ENCODE measurements around the gene NKAIN4. TPM values are rescaled to one million over a fixed set of nuclear protein-coding genes. Genes with fewer than 3 reads are reported as not detected.

The NKAIN4 gene
- total RNA-seq, 1 donor from 2014 or later: 10.2 TPM

- Mint-ChIP-seq H3K27me3 (no peaks in the 10 kb centered on the region), H3K27ac (peak overlapping the region; percentile 89), H3K4me3 (peak overlapping the region; percentile 97), H3K9me3 (no peaks in the 10 kb centered on the region), H3K36me3 (no peaks in the 10 kb centered on the region), H3K4me1 (ENCODE audit: unreplicated experiment) (peaks cover 39% of the 10 kb centered on the region)
- DNase-seq (ENCODE audit: extremely low spot score, unreplicated experiment): no peak
- no peak for TF ChIP-seq CTCF (conservative IDR thresholded peaks at IDR 0.05)
Measured at GRCh38 chr20:63273059-63273579, 18.9 kb upstream of the NKAIN4 start.

- TF ChIP-seq CTCF (conservative IDR thresholded peaks at IDR 0.05): no peak
- no peaks in the 10 kb centered on the region for H3K9me3 Mint-ChIP-seq
- DNase-seq (ENCODE audit: extremely low spot score, unreplicated experiment): peak; percentile 94
- peaks cover 44% of the 10 kb centered on the region for H3K4me1 Mint-ChIP-seq (ENCODE audit: unreplicated experiment)
- peak within 1 kb of the TSS; percentile 89 for H3K27ac Mint-ChIP-seq
- no peaks in the 10 kb centered on the region for H3K27me3 Mint-ChIP-seq
- H3K36me3 Mint-ChIP-seq: no peaks in the 10 kb centered on the region
- H3K4me3 Mint-ChIP-seq: peak within 1 kb of the TSS; percentile 97
Measured at GRCh38 chr20:63272105-63273058, 18.1 kb upstream of the NKAIN4 start, which contains the start of gene ARFGAP1. Gene ARFGAP1 (plus strand): TSS chr20:63272813. CDS start chr20:63275581, 2,768 bp downstream.

GRCh38 chr20:63270606-63271325 lies 16.5 kb upstream of the NKAIN4 start:
- Mint-ChIP-seq H3K36me3 (no peaks in the 10 kb centered on the region), H3K27ac (peak overlapping the region; percentile 81)
- TF ChIP-seq CTCF (conservative IDR thresholded peaks at IDR 0.05): no peak

GRCh38 chr20:63269724-63270123 lies 15.5 kb upstream of the NKAIN4 start:
- Mint-ChIP-seq H3K36me3 (no peaks in the 10 kb centered on the region), H3K27me3 (no peaks in the 10 kb centered on the region), H3K27ac (no peak overlapping the region), H3K4me1 (ENCODE audit: unreplicated experiment) (peaks cover 38% of the 10 kb centered on the region), H3K9me3 (no peaks in the 10 kb centered on the region), H3K4me3 (peak overlapping the region; percentile 63)
- DNase-seq (ENCODE audit: extremely low spot score, unreplicated experiment): no peak
- no peak for TF ChIP-seq CTCF (conservative IDR thresholded peaks at IDR 0.05)

More at GRCh38 chr20:63270606-63271325, 16.5 kb upstream of the NKAIN4 start:
- peaks cover 44% of the 10 kb centered on the region for H3K4me1 Mint-ChIP-seq (ENCODE audit: unreplicated experiment)
- H3K4me3 Mint-ChIP-seq: peak overlapping the region; percentile 86
- no peaks in the 10 kb centered on the region for H3K9me3 Mint-ChIP-seq
- no peaks in the 10 kb centered on the region for H3K27me3 Mint-ChIP-seq
- DNase-seq (ENCODE audit: extremely low spot score, unreplicated experiment): no peak

- H3K9me3 Mint-ChIP-seq: no peaks in the 10 kb centered on the region
- no peak for TF ChIP-seq CTCF (conservative IDR thresholded peaks at IDR 0.05)
- H3K27ac Mint-ChIP-seq: peak overlapping the region; percentile 55
- H3K4me1 Mint-ChIP-seq (ENCODE audit: unreplicated experiment): peaks cover 36% of the 10 kb centered on the region
- DNase-seq (ENCODE audit: extremely low spot score, unreplicated experiment): no peak
- H3K36me3 Mint-ChIP-seq: no peaks in the 10 kb centered on the region
- H3K4me3 Mint-ChIP-seq: peak overlapping the region; percentile 31
- no peaks in the 10 kb centered on the region for H3K27me3 Mint-ChIP-seq
Measured at GRCh38 chr20:63268671-63269439, 14.6 kb upstream of the NKAIN4 start.

Measured in type B pancreatic cell (in vitro differentiated cells).